GM13977 (cell line): ENCODE measurements around the gene CKAP5.
A peak's percentile ranks its signal among the peaks of the same experiment; 100 is the strongest.

Experiments
- DNase-seq: peaks from one replicate; pipeline ENCODE4 v3.0.0; 2012; ENCODE audit warnings: low spot score
- in situ Hi-C: fragments of 300-500 bp; cut with MboI; formaldehyde crosslinking; loops from one replicate; pipeline ENCODE4 v1.12.0; 2022; ENCODE audit warnings: low sequenced_read_pairs, low pct_unique_long_range_greater_than_20kb, mixed read lengths, inconsistent platforms; ENCODE audit not compliant: unreplicated experiment
- TF ChIP-seq, protein P1 (sequence below): IDR thresholded peaks from 2 replicates; pipeline ENCODE4 v1.5.1; 2012; ENCODE audit warnings: mild to moderate bottlenecking, control low read depth; ENCODE audit not compliant: insufficient read depth; ENCODE audit errors: extremely low read depth, missing control alignments

Gene CKAP5

DNA sequence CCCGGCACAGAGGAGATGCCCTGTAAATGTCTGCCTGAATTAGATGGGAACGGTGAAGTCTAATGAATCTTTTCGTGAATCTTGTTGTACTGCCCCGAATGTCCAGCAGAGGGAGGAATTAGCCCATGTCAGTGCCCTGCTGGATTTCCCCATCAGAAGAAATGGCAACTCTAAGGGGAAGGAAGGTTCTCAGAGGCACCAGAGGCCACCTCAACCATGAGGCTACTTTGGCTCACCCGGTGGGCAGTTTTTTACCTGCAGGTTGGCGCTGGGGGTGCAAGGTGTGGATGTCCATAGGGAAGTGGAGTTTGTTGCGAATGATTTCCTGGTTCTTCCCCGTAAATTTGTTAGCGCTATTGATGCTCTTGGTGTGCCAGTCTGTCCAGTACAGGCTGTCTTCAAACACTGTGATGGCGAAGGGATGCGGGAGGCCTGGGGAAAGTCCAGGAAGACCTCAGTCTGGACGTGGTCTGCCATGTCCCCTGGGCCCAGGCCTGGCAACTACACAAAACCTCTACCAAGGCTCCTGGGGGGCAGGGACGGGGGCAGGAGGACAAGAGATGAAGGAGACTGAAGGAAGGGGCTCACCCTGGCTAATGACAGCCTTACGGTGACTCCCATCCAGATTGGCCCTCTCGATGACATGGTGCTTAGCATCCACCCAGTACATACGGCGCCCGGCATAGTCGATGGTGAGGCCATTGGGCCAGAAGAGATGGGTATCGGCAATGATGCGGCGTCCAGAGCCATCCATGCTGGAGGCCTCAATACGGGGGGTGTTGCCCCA lies 43.8 kb upstream of the CKAP5 start:
- peak; percentile 84 for DNase-seq
- in situ Hi-C loops = loop anchor here (10.0 kb wide), 1 partner anchor 265 kb away; no protein-coding TSS in a partner anchor
- TF ChIP-seq, protein P1, sequence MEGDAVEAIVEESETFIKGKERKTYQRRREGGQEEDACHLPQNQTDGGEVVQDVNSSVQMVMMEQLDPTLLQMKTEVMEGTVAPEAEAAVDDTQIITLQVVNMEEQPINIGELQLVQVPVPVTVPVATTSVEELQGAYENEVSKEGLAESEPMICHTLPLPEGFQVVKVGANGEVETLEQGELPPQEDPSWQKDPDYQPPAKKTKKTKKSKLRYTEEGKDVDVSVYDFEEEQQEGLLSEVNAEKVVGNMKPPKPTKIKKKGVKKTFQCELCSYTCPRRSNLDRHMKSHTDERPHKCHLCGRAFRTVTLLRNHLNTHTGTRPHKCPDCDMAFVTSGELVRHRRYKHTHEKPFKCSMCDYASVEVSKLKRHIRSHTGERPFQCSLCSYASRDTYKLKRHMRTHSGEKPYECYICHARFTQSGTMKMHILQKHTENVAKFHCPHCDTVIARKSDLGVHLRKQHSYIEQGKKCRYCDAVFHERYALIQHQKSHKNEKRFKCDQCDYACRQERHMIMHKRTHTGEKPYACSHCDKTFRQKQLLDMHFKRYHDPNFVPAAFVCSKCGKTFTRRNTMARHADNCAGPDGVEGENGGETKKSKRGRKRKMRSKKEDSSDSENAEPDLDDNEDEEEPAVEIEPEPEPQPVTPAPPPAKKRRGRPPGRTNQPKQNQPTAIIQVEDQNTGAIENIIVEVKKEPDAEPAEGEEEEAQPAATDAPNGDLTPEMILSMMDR = peak; percentile 89

DNA sequence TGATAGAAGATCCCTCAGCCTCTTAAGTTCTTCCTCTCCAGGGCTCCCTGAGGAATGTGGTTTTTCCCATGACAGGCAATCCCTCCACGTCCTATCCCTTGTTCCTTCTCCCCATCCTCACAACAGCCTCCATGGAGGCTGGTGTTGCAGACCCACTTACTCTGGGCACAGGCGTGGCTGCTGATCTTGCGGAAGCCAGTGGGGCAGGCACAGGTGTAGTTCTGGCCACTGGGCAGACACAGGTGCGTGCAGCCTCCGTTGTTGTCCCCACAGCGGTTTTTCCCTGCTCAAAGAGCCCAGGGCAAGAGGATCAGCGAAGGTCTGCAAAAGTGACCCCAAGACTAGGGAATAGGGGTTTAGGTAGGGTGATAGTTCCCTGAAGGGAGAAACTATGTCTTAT lies 43.2 kb upstream of the CKAP5 start:
- in situ Hi-C loops = loop anchor here (10.0 kb wide), 1 partner anchor 266 kb away; no protein-coding TSS in a partner anchor

DNA sequence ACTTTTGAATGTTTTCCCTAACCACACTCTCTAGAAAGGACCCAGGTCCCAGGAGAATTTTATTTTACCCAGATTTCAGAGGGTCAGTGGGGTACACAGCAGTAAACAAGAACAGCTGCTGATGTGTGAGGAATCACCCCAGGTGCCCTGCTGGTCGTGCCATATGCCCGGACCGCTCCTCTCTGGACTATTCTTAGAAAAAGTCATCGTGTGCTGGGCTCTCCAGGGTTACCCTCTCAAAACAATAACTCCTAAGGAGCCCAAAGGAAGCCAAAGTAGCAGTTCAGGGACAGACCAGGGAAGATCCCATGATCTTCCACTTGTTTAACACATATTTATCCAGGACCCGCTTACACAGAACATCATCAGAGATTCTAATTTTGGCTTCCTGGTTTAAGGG lies 42.6 kb upstream of the CKAP5 start:
- in situ Hi-C loops = loop anchor here (10.0 kb wide), 1 partner anchor 266 kb away; no protein-coding TSS in a partner anchor
- no peak for DNase-seq
- TF ChIP-seq, protein P1 = no peak

More for the DNA sequence above, 43.2 kb upstream of the CKAP5 start:
- DNase-seq = no peak
- TF ChIP-seq, protein P1 = no peak

DNA sequence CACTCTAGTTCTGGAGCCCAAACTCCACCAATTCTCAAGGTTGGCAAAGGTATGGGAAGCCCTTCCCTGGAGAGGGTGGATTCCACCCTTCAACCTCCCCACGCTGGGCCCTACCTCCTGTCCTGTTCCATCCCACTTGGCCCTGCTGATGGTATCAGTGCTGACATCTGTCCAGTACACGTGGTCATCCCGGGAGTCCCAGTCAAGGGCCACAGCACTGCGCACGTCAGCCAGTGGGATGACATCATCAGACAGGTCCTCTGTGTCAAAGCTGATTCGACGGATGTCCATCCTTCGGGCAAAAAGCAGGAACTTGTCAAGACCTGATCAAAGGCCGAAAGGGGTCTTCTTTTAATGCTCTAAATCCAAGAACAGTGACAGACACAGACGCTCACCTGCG lies 40.1 kb upstream of the CKAP5 start:
- no peak for DNase-seq
- TF ChIP-seq, protein P1 = no peak
- in situ Hi-C loops = loop anchor here (10.0 kb wide), 1 partner anchor 269 kb away; no protein-coding TSS in a partner anchor

DNA sequence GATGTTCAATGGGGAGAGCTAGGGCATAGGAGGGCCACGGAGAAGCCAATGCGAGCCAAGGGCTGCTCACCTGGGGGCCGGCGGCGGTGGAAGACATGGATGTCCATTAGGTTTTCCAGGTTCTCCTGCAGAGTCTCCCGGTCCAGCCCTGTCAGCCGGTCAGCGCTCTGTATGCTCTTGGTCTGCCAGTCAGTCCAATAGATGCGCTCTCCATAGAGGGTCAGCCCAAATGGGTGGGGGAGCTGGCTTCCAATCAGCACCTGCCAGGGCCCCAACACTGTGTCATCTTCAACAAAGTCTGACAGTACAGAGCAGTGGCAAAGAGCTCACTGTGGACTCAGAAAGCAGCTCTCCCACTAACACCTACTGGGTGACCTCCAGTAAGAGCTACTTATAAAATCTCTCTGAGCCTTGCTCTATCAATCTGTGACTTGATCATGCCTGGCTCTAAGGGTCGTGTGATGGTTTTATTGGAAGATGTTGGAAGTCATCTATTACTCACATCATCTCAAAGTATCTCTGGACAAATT lies 33.0 kb upstream of the CKAP5 start:
- in situ Hi-C loops = no loop called here
- TF ChIP-seq, protein P1 = no peak
- DNase-seq = no peak

DNA sequence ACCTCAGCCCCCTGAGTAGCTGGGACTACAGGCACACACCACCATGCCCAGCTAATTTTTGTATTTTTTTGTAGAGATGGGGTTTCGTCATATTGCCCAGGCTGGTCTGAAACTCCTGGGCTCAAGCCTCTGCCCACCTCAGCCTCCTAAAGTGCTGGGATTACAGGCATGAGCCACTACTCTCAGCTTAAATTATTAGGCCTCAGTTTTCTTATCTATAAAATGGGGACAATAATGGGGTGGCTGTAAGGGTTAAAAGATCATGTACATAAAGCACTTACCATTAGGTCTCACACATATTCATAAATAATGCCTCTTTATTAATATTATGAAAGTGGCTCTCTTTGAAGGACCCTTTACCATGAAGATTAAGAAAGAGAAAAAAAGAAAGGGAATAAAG lies 31.5 kb upstream of the CKAP5 start:
- in situ Hi-C loops = no loop called here
- no peak for DNase-seq
- TF ChIP-seq, protein P1 = no peak
